Liver (tissue), 9 donors: ENCODE measurements around the gene NDUFS4. TPM values are rescaled to one million over a fixed set of nuclear protein-coding genes. Genes with fewer than 3 reads are reported as not detected.

ENCODE experiments used
- DNase-seq: peaks from one replicate; pipeline ENCODE4 v3.0.0-alpha.2; 2017; ENCODE audit warnings: low spot score
- H3K27ac ChIP-seq, 2 donors: one replicate each; pipeline ENCODE4 v1.7.0; 2013; ENCODE audit warnings: inconsistent platforms in 2 of 2, low read length in 2 of 2, control low read depth in 1 of 2, low read depth in 1 of 2, mild to moderate bottlenecking in 1 of 2
- H3K27me3 ChIP-seq, 4 donors: one replicate each; pipeline versions ENCODE4 v1.6.1 to v1.7.0; 2013; ENCODE audit warnings: low read length in 3 of 4, inconsistent platforms in 1 of 4, mild to moderate bottlenecking in 1 of 4, moderate library complexity in 1 of 4; ENCODE audit not compliant: control insufficient read depth in 4 of 4, insufficient read depth in 4 of 4
- H3K36me3 ChIP-seq, 4 donors: one replicate each; pipeline versions ENCODE4 v1.6.1 to v1.7.0; 2013; ENCODE audit warnings: low read length in 3 of 4, mild to moderate bottlenecking in 3 of 4, low read depth in 1 of 4, moderate library complexity in 1 of 4; ENCODE audit not compliant: control insufficient read depth in 4 of 4, insufficient read depth in 3 of 4
- H3K4me1 ChIP-seq, 4 donors: one replicate each; pipeline versions ENCODE4 v1.6.1 to v1.7.0; 2013; ENCODE audit warnings: low read length in 3 of 4, mild to moderate bottlenecking in 3 of 4, moderate library complexity in 1 of 4; ENCODE audit not compliant: control insufficient read depth in 4 of 4, insufficient read depth in 4 of 4
- H3K4me3 ChIP-seq, 3 donors: one replicate each; pipeline versions ENCODE4 v1.6.1 to v1.7.0; 2013; ENCODE audit warnings: low read length in 3 of 3, control low read depth in 1 of 3, low read depth in 1 of 3, mild to moderate bottlenecking in 1 of 3
- H3K9ac ChIP-seq, 2 donors: one replicate each; pipeline ENCODE4 v1.7.0; 2013; ENCODE audit warnings: low read length in 2 of 2, mild to moderate bottlenecking in 2 of 2, moderate library complexity in 2 of 2, control low read depth in 1 of 2, low read depth in 1 of 2
- H3K9me3 ChIP-seq, 4 donors: one replicate each; pipeline versions ENCODE4 v1.6.1 to v1.7.0; 2013; ENCODE audit warnings: low read length in 3 of 4; ENCODE audit not compliant: control insufficient read depth in 4 of 4
- ATF3 ChIP-seq: IDR thresholded peaks from 2 replicates; pipeline ENCODE4 v1.6.1; 2016; ENCODE audit warnings: antibody characterized with exemption
- CTCF ChIP-seq: fragments of 150-350 bp; IDR thresholded peaks from 2 replicates; pipeline ENCODE4 v1.5.1; 2017; ENCODE audit warnings: improper control_type of control experiment, low read depth, low read length; ENCODE audit not compliant: missing input control
- EGR1 ChIP-seq, 2 donors: IDR thresholded peaks; 2 replicates each; pipeline ENCODE4 v1.6.1; 2016 to 2018; ENCODE audit warnings: antibody characterized with exemption in 2 of 2, low read depth in 2 of 2
- FOXA1 ChIP-seq: IDR thresholded peaks from 2 replicates; pipeline ENCODE4 v1.6.1; 2016; ENCODE audit warnings: antibody characterized with exemption
- FOXA2 ChIP-seq: IDR thresholded peaks from 2 replicates; pipeline ENCODE4 v1.6.1; 2016; ENCODE audit warnings: antibody characterized with exemption
- GABPA ChIP-seq, 2 donors: IDR thresholded peaks in 1 of 2; conservative IDR thresholded peaks in 1 of 2; 2 replicates each; pipeline ENCODE4 v1.6.1; 2016; ENCODE audit warnings: antibody characterized with exemption in 2 of 2, mild to moderate bottlenecking in 1 of 2, moderate library complexity in 1 of 2
- JUND ChIP-seq, 2 donors: IDR thresholded peaks; 2 replicates each; pipeline ENCODE4 v1.6.1; 2016; ENCODE audit warnings: antibody characterized with exemption in 2 of 2
- NR2F2 ChIP-seq: IDR thresholded peaks from 2 replicates; pipeline ENCODE4 v1.6.1; 2016; ENCODE audit warnings: antibody characterized with exemption
- RAD21 ChIP-seq, 2 donors: IDR thresholded peaks; 2 replicates each; pipeline ENCODE4 v1.6.1; 2016; ENCODE audit warnings: antibody characterized with exemption in 2 of 2, mild to moderate bottlenecking in 2 of 2
- REST ChIP-seq: IDR thresholded peaks from 2 replicates; pipeline ENCODE4 v1.6.1; 2016; ENCODE audit warnings: antibody characterized with exemption, mild to moderate bottlenecking
- RXRA ChIP-seq, 2 donors: IDR thresholded peaks; 2 replicates each; pipeline ENCODE4 v1.6.1; 2017 to 2018; ENCODE audit warnings: antibody characterized with exemption in 2 of 2, mild to moderate bottlenecking in 1 of 2
- SP1 ChIP-seq: IDR thresholded peaks from 2 replicates; pipeline ENCODE4 v1.6.1; 2018; ENCODE audit warnings: antibody characterized with exemption, mild to moderate bottlenecking
- TAF1 ChIP-seq: conservative IDR thresholded peaks from 2 replicates; pipeline ENCODE4 v1.6.1; 2016; ENCODE audit warnings: antibody characterized with exemption, mild to moderate bottlenecking
- YY1 ChIP-seq: IDR thresholded peaks from 2 replicates; pipeline ENCODE4 v1.6.1; 2016; ENCODE audit warnings: antibody characterized with exemption, mild to moderate bottlenecking
- WGBS: extraction: QIAGEN DNeasy Blood & Tissue Kit; methylation state at CpG from one replicate; pipeline ENCODE4 v1.1.7; 2013; 5-methylcytosine and 5-hydroxymethylcytosine counted together
- polyA plus RNA-seq, 2 donors: library from polyadenylated mRNA; stranded (reverse) in 1 of 2; unstranded in 1 of 2; fragments of 200-250 nt in 1 of 2; fragments of >200 nt in 1 of 2; fragmentation: Nextera tagmentation in 1 of 2; extraction: Ambion mirVana in 1 of 2; gene quantifications; one replicate each; pipeline versions ENCODE4 v1.2.1 to v1.2.3, GENCODE V29; 2013 to 2015
- total RNA-seq, 2 donors: library from RNA; depleted of rRNA; stranded (reverse); fragments of >200 nt; gene quantifications; one replicate each; pipeline ENCODE4 v1.2.3, GENCODE V29; 2014
- TF ChIP-seq, protein P1 (sequence below): IDR thresholded peaks from 2 replicates; pipeline ENCODE4 v1.6.1; 2016; ENCODE audit warnings: antibody characterized with exemption
- donor health status: healthy.
- donor health status: healthy.
- donor health status: healthy.
- donor health status: healthy.
- donor health status: healthy.

The NDUFS4 gene
- total and polyA plus RNA-seq, 4 donors, result 35.9 to 114 (median 53.4) TPM

DNA sequence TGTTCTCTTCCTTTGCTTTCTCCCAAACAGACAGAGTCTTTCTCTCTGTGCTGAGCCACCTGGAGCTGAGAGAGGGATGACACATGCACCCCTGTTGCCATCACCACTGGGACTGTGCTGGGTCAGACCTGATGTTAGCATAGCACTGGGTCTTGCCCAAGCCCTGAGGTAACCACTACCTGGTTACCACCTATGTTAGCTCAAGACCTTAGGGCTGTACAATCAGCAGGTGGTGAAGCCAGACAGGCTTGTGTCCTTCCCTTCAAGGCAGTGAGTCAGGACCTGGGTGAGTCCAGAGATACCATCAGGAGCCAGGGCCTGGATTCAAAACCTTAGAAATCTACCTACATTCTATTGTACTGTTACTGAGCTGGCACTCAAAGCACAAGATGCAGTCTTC, 47.9 kb upstream of the NDUFS4 start:
- TF ChIP-seq REST, result no peak
- no peak for TF ChIP-seq GABPA (IDR thresholded peaks at IDR 0.05 in 1 of 2, conservative IDR thresholded peaks at IDR 0.05 in 1 of 2)
- TF ChIP-seq RXRA (IDR thresholded peaks at IDR 0.05), result no peak
- TF ChIP-seq RAD21 (IDR thresholded peaks at IDR 0.05), result no peak
- TF ChIP-seq FOXA2, result no peak
- TF ChIP-seq SP1, result no peak
- no peak for TF ChIP-seq YY1
- TF ChIP-seq TAF1, result no peak
- no peak for TF ChIP-seq FOXA1
- Histone ChIP-seq H3K27me3 (no peaks in the 10 kb centered on the region), H3K4me3 (no peak overlapping the region), H3K9me3 (no peaks in the 10 kb centered on the region), H3K36me3 (no peaks in the 10 kb centered on the region), H3K27ac (no peak overlapping the region), H3K9ac (no peak overlapping the region), H3K4me1 (no peaks in the 10 kb centered on the region)
- DNase-seq, result no peak

DNA sequence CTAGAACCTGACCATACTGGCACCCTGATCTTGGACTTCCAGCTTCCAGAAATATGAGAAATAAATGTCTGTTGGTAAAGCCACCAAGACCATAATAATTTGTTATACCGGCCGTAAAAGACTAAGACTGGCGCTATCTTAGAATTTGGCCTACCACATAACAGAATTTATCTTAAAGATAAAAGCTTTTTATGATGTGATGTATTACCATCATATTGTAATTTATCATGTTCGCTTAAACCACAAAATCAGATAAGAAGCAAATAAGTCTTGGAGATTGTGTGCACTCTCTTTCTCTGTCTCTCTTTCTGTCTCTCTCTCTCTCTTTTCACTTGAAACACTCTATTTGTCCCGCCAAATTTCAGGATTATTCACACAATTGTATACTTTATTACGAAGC, 44.5 kb upstream of the NDUFS4 start:
- no peak overlapping the region for H3K4me3 ChIP-seq
- no peaks in the 10 kb centered on the region for H3K4me1 ChIP-seq
- DNase-seq, result no peak
- H3K9me3 ChIP-seq, result no peaks in the 10 kb centered on the region
- no peak overlapping the region for H3K9ac ChIP-seq
- H3K36me3 ChIP-seq, result no peaks in the 10 kb centered on the region
- 87% methylated on average over 6 of the region's 6 CpGs for WGBS
- H3K27me3 ChIP-seq, result no peaks in the 10 kb centered on the region
- no peak overlapping the region for H3K27ac ChIP-seq
- TF ChIP-seq FOXA2 (no peak), RAD21 (IDR thresholded peaks at IDR 0.05) (no peak), EGR1 (IDR thresholded peaks at IDR 0.05; ENCODE audit: low read depth in 2 of 2) (no peak), TAF1 (no peak), JUND (IDR thresholded peaks at IDR 0.05) (no peak), ATF3 (no peak), NR2F2 (no peak), CTCF (no peak), FOXA1 (no peak), SP1 (no peak)
- TF ChIP-seq, protein P1, sequence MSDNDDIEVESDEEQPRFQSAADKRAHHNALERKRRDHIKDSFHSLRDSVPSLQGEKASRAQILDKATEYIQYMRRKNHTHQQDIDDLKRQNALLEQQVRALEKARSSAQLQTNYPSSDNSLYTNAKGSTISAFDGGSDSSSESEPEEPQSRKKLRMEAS, result no peak
